ENCODE data around the gene NT5DC3. TPM values are rescaled to one million over a fixed set of nuclear protein-coding genes. Genes with fewer than 3 reads are reported as not detected.
"Not testable (repeated sequence)": the region's sequence is repeated elsewhere in the genome, so short reads cannot be mapped to it uniquely, and the experiment has no call there.

NT5DC3 gene
- total RNA-seq, 1 experiment from 2014 or later = 19.7 TPM

DNA sequence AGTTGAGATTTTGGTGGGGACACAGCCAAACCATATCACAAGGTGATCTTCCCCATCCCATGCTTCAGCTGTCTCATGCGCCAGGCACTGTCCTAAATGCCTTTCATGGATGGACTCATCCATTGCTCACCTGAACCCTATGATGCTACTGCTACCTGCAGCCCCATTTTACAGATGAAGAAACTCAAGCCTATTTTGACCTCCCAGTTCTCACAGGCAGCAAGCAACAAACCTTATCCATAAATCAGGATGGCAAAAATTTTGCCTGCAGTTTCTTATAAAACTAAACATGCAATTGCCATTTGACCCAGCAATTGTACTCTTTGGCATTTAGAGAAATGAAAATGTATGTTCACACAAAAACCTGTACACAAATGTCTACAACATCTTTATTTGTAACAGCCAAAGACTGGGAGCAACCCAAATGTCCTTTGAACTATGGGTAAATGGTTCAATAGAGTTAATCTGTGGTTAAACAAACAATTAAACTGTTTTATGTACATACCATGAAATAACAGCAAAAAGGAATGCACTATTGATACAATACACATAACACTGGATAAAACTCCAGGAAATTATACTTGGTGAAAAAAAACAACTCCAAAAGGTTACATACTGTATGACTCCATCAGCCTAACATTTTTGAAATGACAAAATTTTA lies 2.6 kb downstream of the NT5DC3 start:
- TF ChIP-seq, protein P1, sequence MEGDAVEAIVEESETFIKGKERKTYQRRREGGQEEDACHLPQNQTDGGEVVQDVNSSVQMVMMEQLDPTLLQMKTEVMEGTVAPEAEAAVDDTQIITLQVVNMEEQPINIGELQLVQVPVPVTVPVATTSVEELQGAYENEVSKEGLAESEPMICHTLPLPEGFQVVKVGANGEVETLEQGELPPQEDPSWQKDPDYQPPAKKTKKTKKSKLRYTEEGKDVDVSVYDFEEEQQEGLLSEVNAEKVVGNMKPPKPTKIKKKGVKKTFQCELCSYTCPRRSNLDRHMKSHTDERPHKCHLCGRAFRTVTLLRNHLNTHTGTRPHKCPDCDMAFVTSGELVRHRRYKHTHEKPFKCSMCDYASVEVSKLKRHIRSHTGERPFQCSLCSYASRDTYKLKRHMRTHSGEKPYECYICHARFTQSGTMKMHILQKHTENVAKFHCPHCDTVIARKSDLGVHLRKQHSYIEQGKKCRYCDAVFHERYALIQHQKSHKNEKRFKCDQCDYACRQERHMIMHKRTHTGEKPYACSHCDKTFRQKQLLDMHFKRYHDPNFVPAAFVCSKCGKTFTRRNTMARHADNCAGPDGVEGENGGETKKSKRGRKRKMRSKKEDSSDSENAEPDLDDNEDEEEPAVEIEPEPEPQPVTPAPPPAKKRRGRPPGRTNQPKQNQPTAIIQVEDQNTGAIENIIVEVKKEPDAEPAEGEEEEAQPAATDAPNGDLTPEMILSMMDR (conservative IDR thresholded peaks at IDR 0.05; ENCODE audit: low read depth, low read length) = no peak
- TF ChIP-seq EZH2 (IDR thresholded peaks at IDR 0.05; ENCODE audit: borderline replicate concordance, low read depth, low read length, poor library complexity, severe bottlenecking) = no peak
- no peak overlapping the region for H3K27ac ChIP-seq (ENCODE audit: low read depth, low read length, poor library complexity, severe bottlenecking)
- ChIA-PET CTCF (no interaction called here), POLR2A (ENCODE audit: low non-redundant PET) (no interaction called here)
- no peaks in the 10 kb centered on the region for H3K27me3 ChIP-seq (replicated peaks; ENCODE audit: insufficient read depth, low read depth, low read length, poor library complexity)
- no TSS peak for BruUV-seq (replicated peaks)
- no peak overlapping the region for H3K4me3 ChIP-seq (ENCODE audit: low read depth, low read length, poor library complexity, severe bottlenecking)
- no peaks in the 10 kb centered on the region for H3K36me3 ChIP-seq (ENCODE audit: insufficient read depth, low read length, poor library complexity, severe bottlenecking)
- intact Hi-C loops (cut with micrococcal nuclease; ENCODE audit: unreplicated experiment) = loop anchor here (5.0 kb wide), 1 partner anchor 36 kb away; no protein-coding TSS in a partner anchor
- DNase-seq (ENCODE audit: low spot score) = no peak
- H3K4me1 ChIP-seq (ENCODE audit: insufficient read depth, low read length, poor library complexity, severe bottlenecking) = peaks cover 14% of the 10 kb centered on the region
- H3K9me3 ChIP-seq (ENCODE audit: low read depth, low read length, poor library complexity, severe bottlenecking) = no peaks in the 10 kb centered on the region

- no peak for TF ChIP-seq EZH2 (IDR thresholded peaks at IDR 0.05; ENCODE audit: borderline replicate concordance, low read depth, low read length, poor library complexity, severe bottlenecking)
- TF ChIP-seq, protein P1 (conservative IDR thresholded peaks at IDR 0.05; ENCODE audit: low read depth, low read length) = no peak
- POLR2A ChIA-PET (ENCODE audit: low non-redundant PET) = no interaction called here
- Histone ChIP-seq H3K36me3 (ENCODE audit: insufficient read depth, low read length, poor library complexity, severe bottlenecking) (no peaks in the 10 kb centered on the region), H3K4me1 (ENCODE audit: insufficient read depth, low read length, poor library complexity, severe bottlenecking) (peaks cover 19% of the 10 kb centered on the region), H3K4me3 (ENCODE audit: low read depth, low read length, poor library complexity, severe bottlenecking) (no peak overlapping the region), H3K27ac (ENCODE audit: low read depth, low read length, poor library complexity, severe bottlenecking) (no peak overlapping the region), H3K27me3 (replicated peaks; ENCODE audit: insufficient read depth, low read depth, low read length, poor library complexity) (no peaks in the 10 kb centered on the region), H3K9me3 (ENCODE audit: low read depth, low read length, poor library complexity, severe bottlenecking) (no peaks in the 10 kb centered on the region)
- no TSS peak for BruUV-seq (replicated peaks)
- CTCF ChIA-PET = no interaction called here
- DNase-seq (ENCODE audit: low spot score) = no peak
- intact Hi-C loops (cut with micrococcal nuclease; ENCODE audit: unreplicated experiment) = loop anchor here (5.0 kb wide), 1 partner anchor 34 kb away; no protein-coding TSS in a partner anchor
These were observed 4.7 kb downstream of the NT5DC3 start for GRCh38 chr12:103836345-103836744.

DNA sequence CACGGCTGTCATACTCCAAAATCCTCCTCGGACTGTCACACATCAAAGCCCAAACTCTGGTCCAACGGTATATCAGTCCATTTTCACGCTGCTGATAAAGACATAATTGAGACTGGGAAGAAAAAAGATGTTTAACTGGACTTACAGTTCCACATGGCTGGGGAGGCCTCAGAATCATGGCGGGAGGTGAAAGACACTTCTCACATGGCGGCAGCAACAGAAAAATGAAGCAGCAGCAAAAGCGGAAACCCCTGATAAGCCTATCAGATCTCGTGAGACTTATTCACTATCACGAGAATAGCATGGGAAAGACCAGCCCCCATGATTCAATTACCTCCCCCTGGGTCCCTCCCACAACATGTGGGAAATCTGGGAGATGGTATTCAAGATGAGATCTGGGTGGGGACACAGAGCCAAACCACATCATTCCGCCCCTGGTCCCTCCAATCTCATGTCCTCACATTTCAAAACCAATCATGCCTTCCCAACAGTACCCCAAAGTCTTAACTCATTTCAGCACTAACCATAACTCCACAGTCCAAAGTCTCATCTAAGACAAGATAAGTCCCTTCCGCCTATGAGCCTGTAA lies 5.2 kb downstream of the NT5DC3 start:
- H3K36me3 ChIP-seq (ENCODE audit: insufficient read depth, low read length, poor library complexity, severe bottlenecking); BruUV-seq (replicated peaks); H3K4me3 ChIP-seq (ENCODE audit: low read depth, low read length, poor library complexity, severe bottlenecking); POLR2A ChIA-PET (ENCODE audit: low non-redundant PET); H3K9me3 ChIP-seq (ENCODE audit: low read depth, low read length, poor library complexity, severe bottlenecking); DNase-seq (ENCODE audit: low spot score); H3K27ac ChIP-seq (ENCODE audit: low read depth, low read length, poor library complexity, severe bottlenecking); CTCF ChIA-PET; H3K27me3 ChIP-seq (replicated peaks; ENCODE audit: insufficient read depth, low read depth, low read length, poor library complexity): not testable (repeated sequence)
- intact Hi-C loops (cut with micrococcal nuclease; ENCODE audit: unreplicated experiment) = loop anchor here (5.0 kb wide), 1 partner anchor 34 kb away; no protein-coding TSS in a partner anchor
- peaks cover 19% of the 10 kb centered on the region for H3K4me1 ChIP-seq (ENCODE audit: insufficient read depth, low read length, poor library complexity, severe bottlenecking)

All from A673 (cell line).